ENCODE results near the gene OLFML1.

DNA sequence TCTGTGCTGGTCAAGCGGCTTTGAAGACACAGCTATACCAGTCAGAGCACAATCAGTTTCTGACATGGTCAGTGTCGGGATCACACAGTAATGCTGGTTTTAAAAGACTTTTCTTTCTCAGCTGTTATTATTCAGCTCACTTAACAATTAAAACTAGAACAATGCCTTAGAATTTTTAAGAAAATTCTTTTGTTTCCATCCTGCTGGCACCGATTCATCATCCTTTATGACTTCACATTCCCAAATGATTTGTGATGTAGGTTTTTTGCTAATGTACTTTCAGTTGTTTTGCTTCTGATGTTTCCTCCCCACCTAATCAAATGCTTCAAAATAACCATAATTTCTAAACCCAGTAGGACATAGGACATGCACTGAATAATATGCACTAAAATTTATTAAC lies 34.5 kb upstream of the OLFML1 start:
- TF ChIP-seq POLR2A (IDR thresholded peaks at IDR 0.05; ENCODE audit: low read depth, low read length), result no peak
- TF ChIP-seq SPI1 (IDR thresholded peaks at IDR 0.05; ENCODE audit: low read depth, low read length), result no peak
- TF ChIP-seq POLR2AphosphoS5 (IDR thresholded peaks at IDR 0.05; ENCODE audit: low read depth, low read length), result no peak
- no peak for TF ChIP-seq TAF1 (IDR thresholded peaks at IDR 0.05; ENCODE audit: low read depth, low read length)
- TF ChIP-seq PAX5 (IDR thresholded peaks at IDR 0.05; ENCODE audit: insufficient read depth, low read length, severe bottlenecking), result no peak
